ENCODE measurements around the gene RHOT1.
A peak's percentile ranks its signal among the peaks of the same experiment; 100 is the strongest.
"Not testable (repeated sequence)": the region's sequence is repeated elsewhere in the genome, so short reads cannot be mapped to it uniquely, and the experiment has no call there.

Gene RHOT1

GRCh38 chr17:32124985-32125847 lies 17.1 kb upstream of the RHOT1 start:
- DNase-seq (ENCODE audit: low read depth in 2 of 2), result no peak
- no peak overlapping the region for H3K4me3 ChIP-seq (replicated peaks in 1 of 2; ENCODE audit: low read depth in 2 of 2, low read length in 2 of 2)
- TF ChIP-seq, protein P1, sequence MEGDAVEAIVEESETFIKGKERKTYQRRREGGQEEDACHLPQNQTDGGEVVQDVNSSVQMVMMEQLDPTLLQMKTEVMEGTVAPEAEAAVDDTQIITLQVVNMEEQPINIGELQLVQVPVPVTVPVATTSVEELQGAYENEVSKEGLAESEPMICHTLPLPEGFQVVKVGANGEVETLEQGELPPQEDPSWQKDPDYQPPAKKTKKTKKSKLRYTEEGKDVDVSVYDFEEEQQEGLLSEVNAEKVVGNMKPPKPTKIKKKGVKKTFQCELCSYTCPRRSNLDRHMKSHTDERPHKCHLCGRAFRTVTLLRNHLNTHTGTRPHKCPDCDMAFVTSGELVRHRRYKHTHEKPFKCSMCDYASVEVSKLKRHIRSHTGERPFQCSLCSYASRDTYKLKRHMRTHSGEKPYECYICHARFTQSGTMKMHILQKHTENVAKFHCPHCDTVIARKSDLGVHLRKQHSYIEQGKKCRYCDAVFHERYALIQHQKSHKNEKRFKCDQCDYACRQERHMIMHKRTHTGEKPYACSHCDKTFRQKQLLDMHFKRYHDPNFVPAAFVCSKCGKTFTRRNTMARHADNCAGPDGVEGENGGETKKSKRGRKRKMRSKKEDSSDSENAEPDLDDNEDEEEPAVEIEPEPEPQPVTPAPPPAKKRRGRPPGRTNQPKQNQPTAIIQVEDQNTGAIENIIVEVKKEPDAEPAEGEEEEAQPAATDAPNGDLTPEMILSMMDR (IDR thresholded peaks at IDR 0.05; ENCODE audit: low read depth, low read length), result no peak

GRCh38 chr17:32125848-32126153 lies 16.5 kb upstream of the RHOT1 start:
- TF ChIP-seq, protein P1 (IDR thresholded peaks at IDR 0.05; ENCODE audit: low read depth, low read length), result no peak
- no peak for DNase-seq (ENCODE audit: low read depth in 2 of 2)
- H3K4me3 ChIP-seq (replicated peaks in 1 of 2; ENCODE audit: low read depth in 2 of 2, low read length in 2 of 2), result no peak overlapping the region

GRCh38 chr17:32126325-32126724 lies 16.0 kb upstream of the RHOT1 start:
- H3K4me3 ChIP-seq (replicated peaks in 1 of 2; ENCODE audit: low read depth in 2 of 2, low read length in 2 of 2), result no peak overlapping the region
- TF ChIP-seq, protein P1 (IDR thresholded peaks at IDR 0.05; ENCODE audit: low read depth, low read length), result no peak
- no peak for DNase-seq (ENCODE audit: low read depth in 2 of 2)

DNA sequence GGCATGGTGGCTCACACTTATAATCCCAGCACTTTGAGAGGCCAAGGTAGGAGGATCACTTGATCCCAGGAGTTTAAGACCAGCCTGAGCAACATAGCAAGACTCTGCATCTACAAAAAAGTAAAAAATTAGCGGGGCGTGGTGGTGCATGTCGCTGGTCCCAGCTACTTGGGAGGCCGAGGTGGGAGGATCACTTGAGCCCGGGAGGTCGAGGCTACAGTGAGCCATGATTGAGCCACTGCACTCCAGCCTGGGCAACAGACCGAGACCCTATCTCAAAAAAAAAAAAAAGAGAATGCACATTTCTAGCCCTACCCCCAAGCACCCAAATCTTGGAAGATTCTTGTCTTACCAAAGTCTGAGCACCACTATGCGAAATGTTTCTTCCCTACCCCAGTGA lies 15.6 kb upstream of the RHOT1 start:
- no peak overlapping the region for H3K4me3 ChIP-seq (replicated peaks in 1 of 2; ENCODE audit: low read depth in 2 of 2, low read length in 2 of 2)
- no peak for DNase-seq (ENCODE audit: low read depth in 2 of 2)
- TF ChIP-seq, protein P1 (IDR thresholded peaks at IDR 0.05; ENCODE audit: low read depth, low read length), result no peak

DNA sequence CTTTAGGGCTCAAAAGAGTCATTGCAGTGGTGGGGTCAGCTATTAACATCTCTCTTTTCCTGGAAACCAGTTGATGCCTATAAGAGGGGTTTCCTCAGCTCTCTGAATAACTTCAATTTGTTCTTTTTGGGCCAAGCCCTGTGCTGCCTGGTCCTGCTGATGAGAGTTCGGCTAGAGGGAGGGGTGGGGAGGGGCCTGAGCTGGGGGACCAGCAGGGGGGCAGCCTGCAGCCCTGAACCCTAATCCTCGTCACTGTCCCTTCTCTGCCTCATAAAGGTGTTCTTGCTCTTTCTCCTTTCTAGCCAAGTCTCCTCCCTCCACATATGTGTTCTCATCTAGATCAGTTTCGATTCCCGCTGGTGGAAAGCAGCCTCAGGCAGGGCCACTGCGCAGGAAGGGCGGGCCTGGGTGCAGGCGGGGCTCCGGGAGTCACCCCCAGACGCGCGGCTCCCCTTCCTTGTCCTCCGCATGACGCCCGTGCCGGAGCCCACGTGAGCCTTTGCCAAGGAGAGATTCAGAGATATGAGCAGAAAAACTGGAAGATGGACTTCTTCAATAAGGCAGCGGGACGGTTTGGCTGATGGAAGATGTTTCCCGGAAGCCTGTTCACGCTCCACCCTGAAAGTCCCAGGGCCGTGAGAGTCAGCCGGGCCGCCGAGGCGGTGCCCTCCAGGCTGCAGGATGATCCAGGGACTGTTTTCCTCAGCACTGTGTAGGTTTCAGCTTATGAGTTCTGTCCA lies 15.0 kb upstream of the RHOT1 start:
- peak; percentile 71 to 77 for DNase-seq (ENCODE audit: low read depth in 2 of 2)
- peak overlapping the region; percentile 63 to 70 for H3K4me3 ChIP-seq (replicated peaks in 1 of 2; ENCODE audit: low read depth in 2 of 2, low read length in 2 of 2)
- TF ChIP-seq, protein P1 (IDR thresholded peaks at IDR 0.05; ENCODE audit: low read depth, low read length), result no peak

- not testable (repeated sequence) for H3K4me3 ChIP-seq (replicated peaks in 1 of 2; ENCODE audit: low read depth in 2 of 2, low read length in 2 of 2); DNase-seq (ENCODE audit: low read depth in 2 of 2)
Measured at GRCh38 chr17:32128470-32128869, 13.8 kb upstream of the RHOT1 start.

DNA sequence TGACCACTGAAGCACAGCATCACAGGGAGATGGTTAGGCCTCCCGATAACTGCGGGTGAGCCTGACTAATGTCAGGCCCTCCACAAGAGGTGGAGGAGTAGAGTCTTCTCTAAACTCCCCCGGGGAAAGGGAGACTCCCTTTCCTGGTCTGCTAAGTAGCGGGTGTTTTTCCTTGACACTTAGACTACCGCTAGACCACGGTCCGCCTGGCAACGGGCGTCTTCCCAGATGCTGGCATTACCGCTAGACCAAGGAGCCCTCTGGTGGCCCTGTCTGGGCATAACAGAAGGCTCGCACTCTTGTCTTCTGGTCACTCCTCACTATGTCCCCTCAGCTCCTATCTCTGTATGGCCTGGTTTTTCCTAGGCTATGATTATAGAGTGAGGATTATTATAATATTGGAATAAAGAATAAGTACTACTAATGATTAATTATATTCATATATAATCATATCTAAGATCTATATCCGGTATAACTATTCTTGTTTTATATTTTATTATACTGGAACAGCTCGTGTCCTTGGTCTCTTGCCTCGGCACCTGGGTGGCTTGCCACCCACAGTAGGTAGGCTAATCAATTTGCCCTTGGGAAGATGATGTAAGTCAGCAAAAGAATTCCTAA lies 6.7 kb upstream of the RHOT1 start:
- DNase-seq (ENCODE audit: low read depth in 2 of 2), result peak; percentile 43 to 44
- TF ChIP-seq, protein P1 (IDR thresholded peaks at IDR 0.05; ENCODE audit: low read depth, low read length), result peak; percentile 19
- not testable (repeated sequence) for H3K4me3 ChIP-seq (replicated peaks in 1 of 2; ENCODE audit: low read depth in 2 of 2, low read length in 2 of 2)

Data from cardiac fibroblast (primary cell).